Mesenchymal stem cell (in vitro differentiated cells and primary cell): ENCODE measurements around the gene XG.

Experiments used
- DNase-seq: peaks from one replicate; pipeline ENCODE4 v3.0.0-alpha.2; 2013
- H2AFZ ChIP-seq: one replicate; pipeline ENCODE4 v1.6.1; 2013; ENCODE audit warnings: low read depth, mild to moderate bottlenecking, control low read depth, inconsistent platforms, low read length, moderate library complexity
- H2AK5ac ChIP-seq: 2 replicates; pipeline ENCODE4 v1.6.1; 2013; ENCODE audit warnings: low read length, moderate library complexity, mild to moderate bottlenecking, inconsistent platforms; ENCODE audit not compliant: severe bottlenecking
- H2BK120ac ChIP-seq: one replicate; pipeline ENCODE4 v1.6.1; 2013; ENCODE audit warnings: low read depth, mild to moderate bottlenecking, inconsistent platforms, low read length, moderate library complexity
- H2BK12ac ChIP-seq, 2 experiments: one replicate each; pipeline ENCODE4 v1.6.1; 2013; ENCODE audit warnings: inconsistent platforms in 2 of 2, low read length in 2 of 2, mild to moderate bottlenecking in 2 of 2, moderate library complexity in 2 of 2, control low read depth in 1 of 2
- H2BK15ac ChIP-seq: one replicate; pipeline ENCODE4 v1.6.1; 2013; ENCODE audit warnings: mild to moderate bottlenecking, low read depth, inconsistent platforms; ENCODE audit not compliant: poor library complexity, severe bottlenecking
- H2BK5ac ChIP-seq: 2 replicates; pipeline ENCODE4 v1.6.1; 2013; ENCODE audit warnings: low read depth, mild to moderate bottlenecking, low read length, control low read depth, inconsistent platforms; ENCODE audit not compliant: poor library complexity, severe bottlenecking
- H3K14ac ChIP-seq, 2 experiments: one replicate each; pipeline ENCODE4 v1.6.1; 2013; ENCODE audit warnings: inconsistent platforms in 2 of 2, low read length in 2 of 2, control low read depth in 1 of 2, mild to moderate bottlenecking in 1 of 2, moderate library complexity in 1 of 2
- H3K18ac ChIP-seq, 2 experiments: one replicate each; pipeline ENCODE4 v1.6.1; 2013; ENCODE audit warnings: inconsistent platforms in 2 of 2, low read length in 2 of 2, control low read depth in 1 of 2, low read depth in 1 of 2, mild to moderate bottlenecking in 1 of 2
- H3K23ac ChIP-seq, 2 experiments: one replicate each; pipeline ENCODE4 v1.6.1; 2013; ENCODE audit warnings: inconsistent platforms in 2 of 2, low read length in 2 of 2, mild to moderate bottlenecking in 2 of 2, moderate library complexity in 2 of 2, control low read depth in 1 of 2
- H3K27ac ChIP-seq: 2 replicates; pipeline ENCODE4 v1.5.1; 2013; ENCODE audit warnings: mild to moderate bottlenecking, moderate library complexity, low read length, control low read depth, inconsistent platforms; ENCODE audit not compliant: poor library complexity, severe bottlenecking
- H3K27me3 ChIP-seq, 2 experiments: 2 replicates each; pipeline versions ENCODE4 v1.6.1 to v1.7.0; 2013; ENCODE audit warnings: low read length in 2 of 2, mild to moderate bottlenecking in 2 of 2, moderate library complexity in 2 of 2, control low read depth in 1 of 2, inconsistent platforms in 1 of 2; ENCODE audit not compliant: control insufficient read depth in 1 of 2, insufficient read depth in 1 of 2
- H3K36me3 ChIP-seq, 2 experiments: 2 replicates each; pipeline versions ENCODE4 v1.6.1 to v1.7.0; 2013; ENCODE audit warnings: low read length in 2 of 2, control low read depth in 1 of 2, inconsistent platforms in 1 of 2, low read depth in 1 of 2, mild to moderate bottlenecking in 1 of 2; ENCODE audit not compliant: insufficient read depth in 2 of 2, control insufficient read depth in 1 of 2
- H3K4ac ChIP-seq, 2 experiments: one replicate each; pipeline ENCODE4 v1.6.1; 2013; ENCODE audit warnings: inconsistent platforms in 2 of 2, low read length in 2 of 2, mild to moderate bottlenecking in 2 of 2, moderate library complexity in 2 of 2, control low read depth in 1 of 2, low read depth in 1 of 2
- H3K4me1 ChIP-seq: 2 replicates; pipeline ENCODE4 v1.6.1; 2013; ENCODE audit warnings: low read depth, low read length, control low read depth; ENCODE audit not compliant: control insufficient read depth, insufficient read depth
- H3K4me2 ChIP-seq: 2 replicates; pipeline ENCODE4 v1.6.1; 2013; ENCODE audit warnings: low read length, mild to moderate bottlenecking, inconsistent platforms; ENCODE audit not compliant: poor library complexity, severe bottlenecking
- H3K4me3 ChIP-seq, 2 experiments: 2 replicates each; pipeline versions ENCODE4 v1.5.1 to v1.7.0; 2013; ENCODE audit warnings: low read length in 2 of 2, mild to moderate bottlenecking in 2 of 2, control low read depth in 1 of 2, low read depth in 1 of 2; ENCODE audit not compliant: insufficient read depth in 1 of 2
- H3K79me1 ChIP-seq: replicated peaks from 2 replicates; pipeline ENCODE4 v1.6.1; 2013; ENCODE audit warnings: mild to moderate bottlenecking, control low read depth, low read length, inconsistent platforms; ENCODE audit not compliant: poor library complexity, severe bottlenecking
- H3K9ac ChIP-seq: 2 replicates; pipeline ENCODE4 v1.7.0; 2013; ENCODE audit warnings: mild to moderate bottlenecking, low read length, moderate library complexity
- H3K9me3 ChIP-seq: 2 replicates; pipeline ENCODE4 v1.7.0; 2013; ENCODE audit warnings: mild to moderate bottlenecking, low read length; ENCODE audit not compliant: control insufficient read depth
- H4K8ac ChIP-seq: one replicate; pipeline ENCODE4 v1.6.1; 2013; ENCODE audit warnings: inconsistent platforms, mild to moderate bottlenecking, low read length, moderate library complexity
- H4K91ac ChIP-seq: one replicate; pipeline ENCODE4 v1.6.1; 2013; ENCODE audit warnings: mild to moderate bottlenecking, low read length, inconsistent platforms
- WGBS: methylation state at CpG from one replicate; pipeline ENCODE4 v1.1.7; 2013; ENCODE audit warnings: mixed read lengths; 5-methylcytosine and 5-hydroxymethylcytosine counted together

The XG gene

DNA sequence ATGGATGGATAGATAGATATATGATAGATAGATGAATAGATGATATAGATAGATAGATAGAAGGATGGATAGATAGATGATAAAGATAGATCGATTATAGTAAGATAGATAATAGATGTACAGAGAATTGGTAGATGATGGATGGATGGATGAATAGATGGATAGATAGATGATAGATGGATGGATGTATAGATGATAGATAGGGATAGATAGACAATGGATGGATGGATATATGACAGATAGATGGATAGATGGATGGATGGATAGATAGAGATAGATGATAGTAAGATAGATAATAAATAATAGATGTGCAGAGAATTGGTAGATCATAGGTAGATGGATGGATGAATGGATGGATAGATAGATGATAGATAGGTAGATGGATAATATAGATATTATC lies 89.1 kb downstream of the XG start:
- H2BK120ac ChIP-seq, result no peak overlapping the region
- H2BK15ac ChIP-seq, result no peak overlapping the region
- no peak overlapping the region for H2BK5ac ChIP-seq
- H3K4me1 ChIP-seq, result no peaks in the 10 kb centered on the region
- H3K4me2 ChIP-seq, result no peak overlapping the region
- H3K27me3 ChIP-seq, result no peaks in the 10 kb centered on the region
- no peaks in the 10 kb centered on the region for H3K79me1 ChIP-seq
- no peak overlapping the region for H3K14ac ChIP-seq
- no peak overlapping the region for H3K18ac ChIP-seq
- H2AK5ac ChIP-seq, result no peak overlapping the region
- H3K4me3 ChIP-seq, result no peak overlapping the region
- H2AFZ ChIP-seq, result no peak overlapping the region
- H4K8ac ChIP-seq, result no peak overlapping the region
- over 99% methylated on average over 1 of the region's 1 CpG for WGBS
- no peak overlapping the region for H4K91ac ChIP-seq
- peaks cover 6% of the 10 kb centered on the region for H3K9me3 ChIP-seq
- H2BK12ac ChIP-seq, result no peak overlapping the region
- no peaks in the 10 kb centered on the region for H3K36me3 ChIP-seq
- H3K9ac ChIP-seq, result no peak overlapping the region
- no peak overlapping the region for H3K27ac ChIP-seq
- no peak overlapping the region for H3K23ac ChIP-seq
- DNase-seq, result no peak
- H3K4ac ChIP-seq, result no peak overlapping the region

DNA sequence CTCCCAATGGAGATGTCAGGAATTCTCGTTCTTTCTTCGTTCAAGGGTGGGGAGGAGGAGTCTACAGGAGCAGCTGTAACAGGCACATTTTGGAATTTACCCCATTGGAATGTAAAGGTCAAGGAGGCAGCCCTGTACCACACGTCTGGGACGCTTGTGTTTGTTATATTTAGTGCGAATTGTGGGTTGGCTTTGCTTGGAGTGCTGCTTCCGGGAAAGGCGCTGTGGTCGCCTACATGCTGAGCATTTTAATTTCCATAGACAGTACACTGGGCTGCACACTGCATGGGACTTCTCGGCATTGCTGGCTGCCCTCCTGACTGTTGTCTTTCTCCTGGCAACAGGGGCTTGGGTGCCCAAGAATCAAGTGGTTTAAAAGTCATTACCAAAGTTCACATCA lies 89.7 kb downstream of the XG start:
- Histone ChIP-seq H4K91ac (no peak overlapping the region), H3K14ac (no peak overlapping the region), H3K18ac (no peak overlapping the region), H3K23ac (no peak overlapping the region), H3K9ac (no peak overlapping the region), H3K4me2 (no peak overlapping the region), H2AFZ (no peak overlapping the region), H3K79me1 (no peaks in the 10 kb centered on the region), H2AK5ac (no peak overlapping the region), H3K27me3 (no peaks in the 10 kb centered on the region), H2BK5ac (no peak overlapping the region), H4K8ac (no peak overlapping the region), H3K4me1 (no peaks in the 10 kb centered on the region), H3K9me3 (peaks cover 6% of the 10 kb centered on the region), H2BK15ac (no peak overlapping the region), H3K36me3 (no peaks in the 10 kb centered on the region), H3K27ac (peak overlapping the region; percentile 29), H3K4ac (no peak overlapping the region), H2BK120ac (no peak overlapping the region), H3K4me3 (no peak overlapping the region), H2BK12ac (no peak overlapping the region)
- peak; percentile 33 for DNase-seq
- 29% methylated on average over 8 of the region's 9 CpGs for WGBS

DNA sequence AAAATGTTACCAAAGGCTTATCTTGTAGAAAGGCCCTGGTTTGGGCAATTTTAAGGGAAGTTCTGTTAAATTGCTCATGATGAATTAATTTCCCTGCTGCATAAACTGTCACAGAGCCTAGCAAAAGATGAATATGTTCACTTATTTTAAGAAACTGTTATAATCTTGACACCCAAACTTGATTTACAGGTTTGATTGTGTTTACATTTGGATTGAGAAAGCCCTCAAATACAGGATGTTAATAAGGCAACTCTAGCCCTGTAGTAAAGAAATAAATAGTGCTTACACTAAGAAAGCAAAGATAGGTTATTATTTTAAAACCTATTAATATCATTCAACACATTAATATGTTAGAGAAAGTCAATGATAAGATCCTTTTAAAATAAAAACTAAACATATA lies 95.2 kb downstream of the XG start:
- H3K23ac ChIP-seq, result no peak overlapping the region
- no peak overlapping the region for H2BK5ac ChIP-seq
- no peak overlapping the region for H3K4ac ChIP-seq
- H2AFZ ChIP-seq, result no peak overlapping the region
- peaks cover 6% of the 10 kb centered on the region for H3K4me1 ChIP-seq
- no peak overlapping the region for H3K4me2 ChIP-seq
- no peak overlapping the region for H3K14ac ChIP-seq
- H3K4me3 ChIP-seq, result no peak overlapping the region
- H3K9ac ChIP-seq, result no peak overlapping the region
- no peak overlapping the region for H2BK120ac ChIP-seq
- no peaks in the 10 kb centered on the region for H3K9me3 ChIP-seq
- no peaks in the 10 kb centered on the region for H3K79me1 ChIP-seq
- H4K91ac ChIP-seq, result no peak overlapping the region
- H3K18ac ChIP-seq, result no peak overlapping the region
- no peaks in the 10 kb centered on the region for H3K27me3 ChIP-seq
- no peak overlapping the region for H2BK15ac ChIP-seq
- no peak overlapping the region for H2BK12ac ChIP-seq
- H3K27ac ChIP-seq, result no peak overlapping the region
- no peak overlapping the region for H4K8ac ChIP-seq
- no peak overlapping the region for H2AK5ac ChIP-seq
- DNase-seq, result no peak
- no peaks in the 10 kb centered on the region for H3K36me3 ChIP-seq

DNA sequence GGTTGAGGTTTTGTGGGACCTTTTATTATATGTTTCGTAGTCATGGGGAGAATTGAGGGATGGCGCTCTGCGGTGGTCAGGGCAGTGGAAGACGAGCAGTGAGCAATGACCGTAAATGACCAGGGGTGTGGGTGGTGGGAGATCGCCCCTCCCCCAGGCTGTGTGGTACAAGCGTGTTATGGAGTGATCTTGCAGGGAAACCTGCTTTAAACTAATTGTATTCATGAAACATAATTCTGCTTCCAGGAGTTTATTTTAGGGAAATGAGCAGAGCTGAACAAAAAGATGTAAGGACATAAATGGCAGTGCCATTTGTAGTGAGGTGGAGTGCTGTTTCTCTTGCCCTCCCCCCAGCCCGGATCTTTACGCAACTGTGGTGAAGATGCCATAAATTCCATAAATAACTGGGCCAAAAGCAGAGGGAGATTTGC lies 97.0 kb downstream of the XG start:
- Histone ChIP-seq H3K23ac (no peak overlapping the region), H2AK5ac (no peak overlapping the region), H2BK5ac (peak overlapping the region; percentile 79), H3K27ac (peak overlapping the region; percentile 93), H4K8ac (no peak overlapping the region), H3K9ac (peak overlapping the region; percentile 64), H3K14ac (no peak overlapping the region), H2BK12ac (peak overlapping the region in 1 of 2 experiments; percentile 63), H2BK15ac (no peak overlapping the region), H2AFZ (no peak overlapping the region), H3K4me2 (peak overlapping the region; percentile 47), H3K27me3 (no peaks in the 10 kb centered on the region), H4K91ac (no peak overlapping the region), H3K18ac (peak overlapping the region; percentile 52 to 64), H3K4ac (no peak overlapping the region), H3K9me3 (no peaks in the 10 kb centered on the region), H3K36me3 (no peaks in the 10 kb centered on the region), H2BK120ac (no peak overlapping the region), H3K4me1 (peaks cover 6% of the 10 kb centered on the region), H3K79me1 (no peaks in the 10 kb centered on the region), H3K4me3 (peak overlapping the region in 1 of 2 experiments; percentile 15)
- DNase-seq, result peak; percentile 40
- 44% methylated on average over 6 of the region's 9 CpGs for WGBS
